Liver (tissue), 3 donors: ENCODE data around the gene ZNF652.

Source experiments
- FOXA2 ChIP-seq: IDR thresholded peaks from 2 replicates; pipeline ENCODE4 v1.6.1; 2016; ENCODE audit warnings: antibody characterized with exemption
- HNF4A ChIP-seq, 2 donors: conservative IDR thresholded peaks; 2 replicates each; pipeline ENCODE4 v1.6.1; 2016; ENCODE audit warnings: antibody characterized with exemption in 2 of 2, mild to moderate bottlenecking in 2 of 2
- TF ChIP-seq, protein P1 (sequence below): IDR thresholded peaks from 2 replicates; pipeline ENCODE4 v1.6.1; 2016; ENCODE audit warnings: antibody characterized with exemption, mild to moderate bottlenecking
- TF ChIP-seq, protein P2 (sequence below): IDR thresholded peaks from 2 replicates; pipeline ENCODE4 v1.6.1; 2016; ENCODE audit warnings: antibody characterized with exemption
- TF ChIP-seq, protein P3 (sequence below): fragments of 150-350 bp; IDR thresholded peaks from 2 replicates; pipeline ENCODE4 v1.5.1; 2017; ENCODE audit warnings: improper control_type of control experiment, low read depth, low read length; ENCODE audit not compliant: missing input control
- donor health status: healthy.
- donor health status: healthy.

DNA sequence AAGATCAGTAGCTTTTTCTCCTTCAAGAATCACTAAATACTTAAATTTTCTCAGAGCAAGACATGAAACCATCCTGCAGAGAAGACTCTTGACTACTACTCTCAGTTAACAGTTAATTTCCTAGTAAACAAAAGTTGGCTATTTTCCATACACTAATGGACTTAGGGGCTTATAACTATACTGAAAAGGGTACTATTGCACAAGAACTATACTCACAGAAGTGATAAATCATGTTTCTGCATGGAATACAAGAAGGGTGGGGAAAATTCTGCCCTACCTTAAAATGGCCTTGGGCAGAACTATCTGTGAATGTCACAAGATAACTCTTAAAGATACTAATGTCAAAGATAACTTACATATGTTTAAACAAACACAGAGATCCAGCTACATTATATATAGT is 12.5 kb downstream of the ZNF652 start:
- TF ChIP-seq, protein P1, sequence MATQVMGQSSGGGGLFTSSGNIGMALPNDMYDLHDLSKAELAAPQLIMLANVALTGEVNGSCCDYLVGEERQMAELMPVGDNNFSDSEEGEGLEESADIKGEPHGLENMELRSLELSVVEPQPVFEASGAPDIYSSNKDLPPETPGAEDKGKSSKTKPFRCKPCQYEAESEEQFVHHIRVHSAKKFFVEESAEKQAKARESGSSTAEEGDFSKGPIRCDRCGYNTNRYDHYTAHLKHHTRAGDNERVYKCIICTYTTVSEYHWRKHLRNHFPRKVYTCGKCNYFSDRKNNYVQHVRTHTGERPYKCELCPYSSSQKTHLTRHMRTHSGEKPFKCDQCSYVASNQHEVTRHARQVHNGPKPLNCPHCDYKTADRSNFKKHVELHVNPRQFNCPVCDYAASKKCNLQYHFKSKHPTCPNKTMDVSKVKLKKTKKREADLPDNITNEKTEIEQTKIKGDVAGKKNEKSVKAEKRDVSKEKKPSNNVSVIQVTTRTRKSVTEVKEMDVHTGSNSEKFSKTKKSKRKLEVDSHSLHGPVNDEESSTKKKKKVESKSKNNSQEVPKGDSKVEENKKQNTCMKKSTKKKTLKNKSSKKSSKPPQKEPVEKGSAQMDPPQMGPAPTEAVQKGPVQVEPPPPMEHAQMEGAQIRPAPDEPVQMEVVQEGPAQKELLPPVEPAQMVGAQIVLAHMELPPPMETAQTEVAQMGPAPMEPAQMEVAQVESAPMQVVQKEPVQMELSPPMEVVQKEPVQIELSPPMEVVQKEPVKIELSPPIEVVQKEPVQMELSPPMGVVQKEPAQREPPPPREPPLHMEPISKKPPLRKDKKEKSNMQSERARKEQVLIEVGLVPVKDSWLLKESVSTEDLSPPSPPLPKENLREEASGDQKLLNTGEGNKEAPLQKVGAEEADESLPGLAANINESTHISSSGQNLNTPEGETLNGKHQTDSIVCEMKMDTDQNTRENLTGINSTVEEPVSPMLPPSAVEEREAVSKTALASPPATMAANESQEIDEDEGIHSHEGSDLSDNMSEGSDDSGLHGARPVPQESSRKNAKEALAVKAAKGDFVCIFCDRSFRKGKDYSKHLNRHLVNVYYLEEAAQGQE = no peak
- TF ChIP-seq, protein P2, sequence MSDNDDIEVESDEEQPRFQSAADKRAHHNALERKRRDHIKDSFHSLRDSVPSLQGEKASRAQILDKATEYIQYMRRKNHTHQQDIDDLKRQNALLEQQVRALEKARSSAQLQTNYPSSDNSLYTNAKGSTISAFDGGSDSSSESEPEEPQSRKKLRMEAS = no peak
- TF ChIP-seq, protein P3, sequence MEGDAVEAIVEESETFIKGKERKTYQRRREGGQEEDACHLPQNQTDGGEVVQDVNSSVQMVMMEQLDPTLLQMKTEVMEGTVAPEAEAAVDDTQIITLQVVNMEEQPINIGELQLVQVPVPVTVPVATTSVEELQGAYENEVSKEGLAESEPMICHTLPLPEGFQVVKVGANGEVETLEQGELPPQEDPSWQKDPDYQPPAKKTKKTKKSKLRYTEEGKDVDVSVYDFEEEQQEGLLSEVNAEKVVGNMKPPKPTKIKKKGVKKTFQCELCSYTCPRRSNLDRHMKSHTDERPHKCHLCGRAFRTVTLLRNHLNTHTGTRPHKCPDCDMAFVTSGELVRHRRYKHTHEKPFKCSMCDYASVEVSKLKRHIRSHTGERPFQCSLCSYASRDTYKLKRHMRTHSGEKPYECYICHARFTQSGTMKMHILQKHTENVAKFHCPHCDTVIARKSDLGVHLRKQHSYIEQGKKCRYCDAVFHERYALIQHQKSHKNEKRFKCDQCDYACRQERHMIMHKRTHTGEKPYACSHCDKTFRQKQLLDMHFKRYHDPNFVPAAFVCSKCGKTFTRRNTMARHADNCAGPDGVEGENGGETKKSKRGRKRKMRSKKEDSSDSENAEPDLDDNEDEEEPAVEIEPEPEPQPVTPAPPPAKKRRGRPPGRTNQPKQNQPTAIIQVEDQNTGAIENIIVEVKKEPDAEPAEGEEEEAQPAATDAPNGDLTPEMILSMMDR = no peak
- TF ChIP-seq HNF4A (conservative IDR thresholded peaks at IDR 0.05) = no peak
- TF ChIP-seq FOXA2 = no peak
